ENCODE results near the gene MRPL49.
A peak's percentile ranks its signal among the peaks of the same experiment; 100 is the strongest.
"Not testable (repeated sequence)": the region's sequence is repeated elsewhere in the genome, so short reads cannot be mapped to it uniquely, and the experiment has no call there.

MRPL49 gene

DNA sequence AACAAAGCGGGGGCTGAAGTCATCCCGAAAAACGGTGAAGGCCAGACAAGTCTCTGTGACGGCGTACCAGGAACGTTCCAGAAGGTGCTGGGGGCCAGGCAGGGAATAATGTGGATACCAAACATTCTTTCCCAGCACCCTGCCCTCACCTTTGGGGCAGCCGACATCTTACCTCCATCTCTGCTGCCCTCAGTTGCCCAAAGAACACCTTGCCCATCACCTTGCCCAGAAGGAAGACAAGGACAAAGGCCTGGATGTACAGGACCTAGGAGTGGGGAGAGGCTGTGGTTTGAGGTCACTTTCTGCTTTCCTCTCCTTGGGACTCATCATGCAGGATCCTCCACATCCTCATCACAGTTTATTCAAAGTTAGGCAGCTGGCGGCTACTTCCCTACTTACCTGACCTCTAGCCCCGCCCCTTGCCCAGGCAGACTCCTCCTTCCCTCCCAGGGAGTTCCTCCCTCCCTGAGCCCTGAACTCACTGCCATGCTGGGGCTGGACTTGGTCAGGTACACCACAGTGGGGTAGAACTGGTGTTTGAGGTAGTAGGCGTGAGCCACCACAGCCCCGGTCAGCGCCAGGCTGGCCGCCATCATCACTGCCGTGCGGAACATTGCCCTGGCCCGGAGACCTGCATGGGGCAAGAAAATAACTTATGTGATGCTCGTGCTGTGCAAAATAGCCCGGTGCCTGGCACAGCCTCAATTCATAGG is 11.0 kb downstream of the MRPL49 start:
- DNase-seq (ENCODE audit: low read depth in 2 of 2) = peak in 1 of 2 donors; percentile 27

DNA sequence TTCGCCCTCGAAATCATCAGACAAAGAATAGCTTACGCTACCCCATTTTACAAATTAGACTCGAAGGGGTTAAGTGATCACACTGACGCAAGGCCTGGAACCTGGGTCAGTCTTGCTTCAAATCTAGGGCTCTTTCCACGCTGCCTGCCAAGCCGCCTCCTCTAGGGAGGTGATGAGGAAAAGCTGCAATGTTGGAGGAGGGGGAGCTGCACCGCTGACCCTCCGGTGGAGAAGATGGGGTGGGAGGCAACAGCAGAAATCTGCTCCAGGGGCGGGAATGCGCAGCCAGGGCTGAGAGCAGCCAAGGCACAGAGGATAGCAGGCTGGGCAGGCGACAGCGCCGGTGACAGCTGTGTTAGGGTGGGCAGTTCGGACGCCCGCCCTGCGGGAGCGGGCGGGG is 11.6 kb downstream of the MRPL49 start:
- no peak for DNase-seq (ENCODE audit: low read depth in 2 of 2)

DNA sequence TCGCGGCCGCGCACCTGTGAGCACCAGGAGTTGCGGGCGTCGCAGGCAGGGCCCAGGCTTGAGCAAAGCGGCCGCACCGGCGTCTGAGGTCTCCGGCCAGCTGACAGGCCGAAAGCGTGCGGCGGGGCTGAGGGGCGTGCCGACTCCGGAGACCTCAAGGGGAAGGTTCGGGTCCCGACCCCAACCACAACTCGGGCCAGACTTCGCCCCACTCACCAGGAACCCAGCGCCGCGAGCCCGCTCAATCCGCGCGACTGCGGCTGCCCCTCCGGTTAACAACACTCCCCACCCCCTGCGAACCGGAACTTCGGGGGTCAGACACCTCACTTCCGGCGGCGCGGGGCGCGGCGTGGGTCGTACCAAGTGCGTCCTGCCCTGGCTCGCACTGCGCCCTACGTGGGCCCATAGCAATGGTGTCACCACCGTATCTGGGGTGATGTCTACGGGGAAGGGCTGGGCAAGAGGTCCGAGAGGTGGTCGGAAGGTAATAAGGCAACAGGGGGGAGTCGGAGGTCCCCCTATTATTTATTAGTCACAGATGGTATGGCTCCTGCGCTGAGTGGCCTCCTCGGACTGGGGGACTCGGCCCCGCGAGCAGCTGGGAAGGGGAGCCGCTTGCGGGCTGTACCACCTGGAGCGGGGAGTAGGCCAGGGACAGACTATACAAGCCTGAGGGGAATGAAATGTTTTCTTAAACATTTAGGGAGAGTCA is 12.3 kb downstream of the MRPL49 start, which contains the start of gene SYVN1:
Gene SYVN1, minus strand, starts transcription at position 280 of the 712 bp plus-strand sequence. CDS start 918 bp downstream, outside the sequence.
- peak; percentile 88 to 89 for DNase-seq (ENCODE audit: low read depth in 2 of 2)

DNA sequence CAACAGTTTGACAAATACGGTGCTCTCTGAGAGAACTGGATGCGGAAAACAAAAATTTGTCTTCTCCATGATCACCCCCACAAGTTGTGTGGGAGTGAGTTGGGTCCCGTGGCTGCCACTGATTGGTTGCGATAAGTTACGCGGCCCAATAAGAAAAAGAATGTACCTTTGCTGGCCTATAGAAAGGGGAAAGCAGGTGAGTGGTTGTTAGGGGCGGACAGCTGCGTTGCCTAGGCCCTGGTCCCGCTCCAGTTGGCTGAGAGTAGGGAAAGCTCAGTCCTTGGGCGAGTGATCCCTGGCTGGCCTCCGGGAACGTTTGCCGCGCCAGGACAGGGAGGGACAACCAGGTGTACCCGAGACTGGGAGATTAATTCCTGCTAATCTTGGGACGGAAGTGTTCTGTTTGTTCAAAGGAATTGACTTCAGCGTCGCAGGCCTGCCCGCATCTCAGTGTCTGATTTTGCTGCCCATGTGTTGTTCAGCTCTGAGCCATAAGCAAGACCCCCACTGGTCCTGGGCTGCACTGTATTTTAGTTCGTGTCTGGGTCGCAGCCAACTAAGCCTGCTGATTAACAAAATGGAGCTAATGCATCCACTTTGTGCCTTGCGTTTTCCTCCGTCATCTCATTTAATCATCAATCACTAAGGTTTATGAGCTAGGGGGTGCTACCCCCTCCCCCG is 13.0 kb downstream of the MRPL49 start:
- peak; percentile 72 to 80 for DNase-seq (ENCODE audit: low read depth in 2 of 2)

DNA sequence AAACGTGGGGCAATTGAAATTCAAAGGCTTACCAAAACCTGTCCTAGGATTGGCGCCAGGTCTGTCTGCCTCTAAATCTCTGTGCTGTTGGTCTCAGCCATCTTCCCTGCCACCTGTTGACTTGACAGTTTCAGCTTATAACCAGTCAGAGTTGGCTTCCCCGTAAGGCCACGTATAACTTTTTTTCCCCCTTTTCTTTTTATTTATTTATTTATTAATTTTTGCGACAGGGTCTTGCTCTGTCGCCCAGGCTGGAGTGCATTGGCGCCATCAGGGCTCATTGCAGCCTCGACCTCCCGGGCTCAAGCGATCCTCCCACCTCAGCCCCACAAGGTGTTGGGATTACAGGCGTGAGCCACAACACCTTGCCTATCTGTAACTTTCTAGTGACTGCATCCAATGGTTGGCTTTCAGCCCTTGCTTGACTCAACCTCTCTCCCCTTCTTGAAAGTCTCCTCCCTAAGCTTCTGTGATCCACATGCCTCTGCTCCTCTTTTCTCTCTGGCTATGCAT is 13.6 kb downstream of the MRPL49 start:
- DNase-seq (ENCODE audit: low read depth in 2 of 2) = no peak

DNA sequence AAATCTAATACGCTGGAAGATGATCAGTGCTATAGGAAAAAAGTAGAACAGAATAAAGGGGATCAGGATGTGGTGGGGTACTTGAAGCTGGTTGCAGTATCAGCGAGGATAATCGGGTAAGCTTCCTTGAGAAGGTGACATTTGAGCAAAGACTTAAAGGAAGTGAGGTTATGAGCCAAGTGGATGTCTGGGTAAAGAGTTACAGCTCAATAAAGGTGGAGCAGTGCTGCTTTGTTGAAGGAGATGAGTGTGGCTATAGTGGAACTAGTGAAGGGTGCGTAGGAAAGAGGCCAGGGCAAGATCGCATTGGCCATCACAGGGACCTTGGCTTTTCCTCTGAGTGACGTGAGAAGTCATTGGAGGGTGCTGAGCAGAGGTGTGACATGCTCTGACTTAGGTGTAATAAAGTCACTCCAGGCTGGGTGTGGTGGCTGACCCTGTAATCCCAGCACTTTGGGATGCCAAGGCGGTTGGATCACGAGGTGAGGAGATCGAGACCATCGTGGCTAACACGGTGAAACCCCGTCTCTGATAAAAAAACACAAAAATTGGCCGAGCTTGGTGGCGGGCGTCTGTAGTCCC is 14.5 kb downstream of the MRPL49 start:
- DNase-seq (ENCODE audit: low read depth in 2 of 2) = no peak

DNA sequence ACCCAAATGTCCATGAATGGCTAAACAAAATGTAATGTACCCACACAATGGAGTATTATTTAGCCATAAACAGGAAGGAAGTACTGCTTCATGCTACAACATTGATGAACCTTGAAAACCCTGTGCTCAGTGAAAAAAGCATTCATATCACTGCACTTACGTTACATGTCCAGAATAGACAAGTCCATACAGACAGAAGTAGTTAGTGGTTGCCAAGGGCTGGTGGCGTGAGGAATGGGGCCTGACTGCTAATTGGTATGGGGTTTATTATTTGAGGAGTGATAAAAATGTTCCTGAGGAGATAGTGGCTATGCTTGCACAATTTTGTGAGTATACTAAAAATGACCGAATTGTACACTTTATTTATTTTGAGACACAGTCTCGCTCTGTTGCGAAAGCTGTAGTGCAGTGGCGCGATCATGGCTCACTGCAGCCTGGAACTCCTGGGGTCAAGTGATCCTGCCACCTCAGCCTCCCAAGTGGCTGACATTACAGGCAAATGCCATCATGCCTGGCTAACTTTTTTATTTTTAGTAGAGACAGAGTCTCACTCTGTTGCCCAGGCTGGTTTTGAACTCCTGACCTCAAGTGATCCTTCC is 19.9 kb downstream of the MRPL49 start:
- DNase-seq (ENCODE audit: low read depth in 2 of 2) = no peak

DNA sequence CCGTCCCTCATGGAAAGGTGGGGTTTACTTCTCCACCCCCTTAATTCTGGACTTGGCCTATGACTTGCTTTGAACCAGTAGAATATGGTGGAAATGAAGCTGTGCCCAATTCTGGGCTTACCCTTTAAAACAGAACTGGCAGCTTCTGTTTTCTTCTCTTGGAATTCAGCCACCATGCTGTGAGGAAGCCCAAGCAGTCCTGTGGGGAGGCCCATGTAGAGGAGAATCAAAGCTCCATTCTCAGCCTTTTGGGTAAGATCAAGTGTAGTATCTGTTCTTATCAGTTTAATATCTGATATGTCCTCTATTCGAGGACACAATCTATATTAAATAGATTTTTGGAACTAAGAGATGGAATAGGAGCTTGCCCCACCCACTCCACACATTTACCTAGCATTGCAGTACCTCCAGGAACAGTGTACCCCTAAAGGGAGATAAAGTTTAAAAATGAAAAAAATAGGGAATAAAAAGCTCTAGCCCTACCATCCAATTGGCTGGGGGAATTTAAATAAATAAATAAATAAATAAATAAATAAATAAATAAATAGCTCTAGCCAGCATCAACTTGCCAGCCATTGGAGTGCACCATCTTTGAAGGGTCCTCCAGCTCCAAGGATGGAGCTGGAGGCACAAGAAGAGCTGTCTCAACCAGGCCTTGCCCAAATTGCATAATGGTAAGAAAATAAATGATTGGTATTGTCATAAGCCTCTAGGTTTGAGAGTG is 25.4 kb downstream of the MRPL49 start:
- no peak for DNase-seq (ENCODE audit: low read depth in 2 of 2)

DNA sequence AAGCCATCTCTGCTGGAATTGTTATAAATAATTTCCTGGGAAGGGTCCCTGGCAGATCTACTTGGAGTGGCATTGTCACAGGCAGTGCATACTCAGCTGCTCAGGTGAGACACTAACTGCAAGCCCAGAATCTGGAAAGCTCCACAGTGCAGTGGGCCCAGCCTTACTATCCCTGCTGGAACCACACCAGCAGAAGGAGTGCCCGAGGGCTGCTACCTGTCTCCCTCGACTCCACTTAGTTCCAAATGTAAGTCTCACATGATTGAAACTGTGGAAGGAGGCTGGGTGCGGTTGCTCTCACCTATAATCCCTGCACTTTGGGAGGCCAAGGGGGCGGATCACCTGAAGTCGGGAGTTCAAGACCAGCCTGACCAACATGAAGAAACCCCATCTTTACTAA is 26.5 kb downstream of the MRPL49 start:
- no peak for DNase-seq (ENCODE audit: low read depth in 2 of 2)

DNA sequence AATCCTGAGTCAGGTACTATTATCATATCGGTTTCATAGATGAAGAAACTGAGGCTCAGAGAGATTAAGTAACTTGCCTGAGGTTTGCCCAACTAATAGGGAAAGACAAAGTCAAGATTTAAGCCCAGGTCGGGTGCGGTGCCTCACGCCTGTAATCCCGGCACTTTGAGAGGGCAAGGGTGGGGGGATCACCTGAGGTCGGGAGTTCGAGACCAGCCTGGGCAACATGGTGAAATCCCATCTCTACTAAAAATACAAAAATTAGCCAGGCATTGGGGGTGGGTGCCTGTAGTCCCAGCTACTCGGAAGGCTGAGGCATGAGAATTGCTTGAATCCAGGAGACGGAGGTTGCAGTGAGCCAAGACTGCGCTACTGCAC is 28.0 kb downstream of the MRPL49 start:
- not testable (repeated sequence) for DNase-seq (ENCODE audit: low read depth in 2 of 2)

DNA sequence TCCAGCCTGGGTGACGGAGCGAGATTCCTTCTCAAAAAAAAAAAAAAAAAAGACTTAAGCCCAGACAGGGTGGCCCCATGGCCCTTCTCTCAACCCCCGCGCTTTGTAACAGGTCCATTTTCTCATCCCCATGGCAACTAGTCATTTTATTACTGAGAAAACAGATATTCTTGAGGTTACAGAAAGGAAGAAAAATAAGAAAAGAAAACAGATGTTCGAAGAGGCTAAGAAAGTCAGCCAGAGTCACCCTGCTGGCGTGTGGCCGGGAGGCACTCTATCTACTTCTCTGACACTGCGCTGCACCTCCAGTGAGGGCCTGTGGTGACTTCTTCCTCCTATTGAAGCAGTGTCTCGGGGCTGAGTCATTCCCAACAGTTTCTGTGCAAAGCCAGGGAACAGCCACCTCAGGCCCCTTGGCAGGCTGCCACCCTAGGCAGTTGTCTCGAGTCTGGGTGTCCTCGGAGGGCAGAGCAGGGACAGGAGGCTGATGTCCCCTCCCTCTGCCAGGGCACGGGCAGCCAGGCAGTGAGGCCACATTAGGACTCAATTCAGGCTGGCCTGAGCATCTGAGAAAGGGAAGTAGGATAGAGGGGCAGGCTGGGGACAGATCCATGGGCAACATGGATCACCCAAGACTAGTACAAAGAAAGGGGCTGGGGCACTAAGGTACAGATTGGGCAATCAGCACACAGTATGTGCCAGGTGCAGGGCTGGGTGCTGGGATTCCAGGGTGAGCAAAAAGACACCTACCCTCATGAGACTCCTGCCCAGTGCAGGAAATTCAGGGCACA is 28.6 kb downstream of the MRPL49 start:
- DNase-seq (ENCODE audit: low read depth in 2 of 2) = no peak

DNA sequence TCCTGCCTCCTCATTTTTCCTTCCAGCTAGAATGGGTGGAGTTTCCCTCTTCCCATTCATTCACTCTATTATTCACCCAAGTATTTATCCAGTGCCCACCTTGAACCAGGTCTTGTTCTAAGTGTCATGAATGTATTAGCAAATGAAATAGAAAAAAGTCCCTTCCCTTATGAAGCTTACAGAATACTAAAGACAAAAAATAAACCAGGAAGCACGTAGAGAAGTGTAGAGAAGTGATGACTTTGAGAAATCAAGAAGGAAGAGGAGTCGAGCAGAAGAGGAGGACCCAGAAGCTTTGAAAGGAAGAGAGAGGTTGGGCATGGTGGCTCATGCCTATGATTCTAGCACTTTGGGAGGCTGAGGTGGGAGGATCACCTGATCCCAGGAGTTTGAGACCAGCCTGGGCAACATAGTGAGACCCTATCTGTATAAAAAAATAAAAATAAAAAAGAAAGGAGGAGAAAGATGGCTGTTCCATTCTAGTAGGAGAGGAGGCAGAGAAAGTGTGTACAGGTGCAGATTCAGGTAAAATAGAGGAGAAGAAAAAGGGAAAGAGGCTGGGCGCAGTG is 29.3 kb downstream of the MRPL49 start:
- DNase-seq (ENCODE audit: low read depth in 2 of 2) = no peak

DNA sequence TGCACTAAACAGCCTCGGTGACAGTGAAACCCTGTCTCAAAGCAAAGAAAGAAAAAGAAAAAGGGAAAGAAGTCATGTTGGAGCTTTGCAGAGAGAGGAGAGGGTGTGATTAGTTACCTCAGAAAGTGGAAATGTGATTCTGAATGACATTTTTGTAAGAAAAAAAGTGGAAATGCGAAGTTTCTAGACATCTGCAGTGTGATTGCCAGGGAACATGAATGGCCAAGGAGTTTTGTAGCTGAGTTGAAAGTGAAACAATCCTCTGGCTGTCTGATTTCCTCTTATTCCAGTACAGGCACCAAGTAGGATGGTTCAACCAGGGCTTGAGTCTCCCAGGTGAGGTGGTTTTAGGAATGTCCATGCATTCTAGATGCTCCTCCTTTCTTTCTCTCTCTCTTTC is 30.0 kb downstream of the MRPL49 start:
- DNase-seq (ENCODE audit: low read depth in 2 of 2) = no peak

DNA sequence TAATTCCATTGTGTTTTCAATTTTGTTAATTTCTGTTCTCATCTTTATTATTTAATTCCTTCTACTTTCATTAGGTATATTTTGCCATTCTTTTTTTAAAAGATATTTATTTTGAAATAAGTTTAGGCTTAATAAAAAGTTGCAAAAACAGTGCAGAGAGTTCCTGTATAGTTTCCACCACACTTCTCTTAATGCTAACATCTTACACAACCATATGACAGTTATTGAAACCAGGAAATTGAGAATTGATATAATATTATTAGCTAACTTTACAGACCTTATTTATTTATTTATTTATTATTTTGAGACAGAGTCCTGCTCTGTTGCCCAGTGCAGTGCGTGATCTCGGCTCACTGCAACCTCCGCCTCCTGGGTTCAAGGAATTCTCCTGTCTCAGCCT is 34.1 kb downstream of the MRPL49 start:
- no peak for DNase-seq (ENCODE audit: low read depth in 2 of 2)

DNA sequence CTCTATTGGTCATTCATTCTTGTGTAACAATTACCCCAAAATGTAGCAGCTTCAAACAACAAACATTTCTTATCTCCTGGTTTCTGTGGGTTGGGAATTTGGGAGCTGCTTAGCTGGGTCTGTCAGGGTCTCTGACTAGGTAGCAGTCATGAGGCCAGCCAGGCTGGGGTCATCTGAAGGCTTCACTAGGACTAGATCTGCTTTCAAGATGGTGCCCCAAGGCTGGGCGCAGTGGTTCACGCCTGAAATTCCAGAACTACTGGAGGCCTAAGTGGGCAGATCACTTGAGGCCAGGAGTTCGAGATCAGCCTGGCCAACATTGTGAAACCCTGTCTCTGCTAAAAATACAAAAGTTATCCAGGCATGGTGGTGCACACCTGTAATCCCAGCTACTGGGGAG is 34.8 kb downstream of the MRPL49 start:
- DNase-seq (ENCODE audit: low read depth in 2 of 2) = no peak

DNA sequence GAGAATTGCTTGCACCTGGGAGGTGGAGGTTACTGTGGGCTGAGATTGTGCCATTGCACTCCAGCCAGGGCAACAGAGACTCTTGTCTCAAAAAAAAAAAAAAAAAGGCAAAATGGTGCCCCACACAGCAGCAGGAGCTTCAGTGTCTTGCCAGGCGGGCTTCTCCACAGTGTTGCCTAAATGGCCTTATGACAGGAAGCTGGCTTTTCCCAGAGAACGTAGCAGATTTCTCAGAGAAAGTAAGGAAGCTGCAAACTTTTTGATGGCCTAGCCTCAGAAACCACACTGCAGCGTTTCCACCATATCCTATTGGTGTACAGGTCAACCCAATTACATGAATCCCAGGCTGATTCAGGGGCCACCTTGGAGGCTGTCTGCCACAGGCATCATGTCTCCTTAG is 35.2 kb downstream of the MRPL49 start:
- DNase-seq (ENCODE audit: low read depth in 2 of 2) = no peak

DNA sequence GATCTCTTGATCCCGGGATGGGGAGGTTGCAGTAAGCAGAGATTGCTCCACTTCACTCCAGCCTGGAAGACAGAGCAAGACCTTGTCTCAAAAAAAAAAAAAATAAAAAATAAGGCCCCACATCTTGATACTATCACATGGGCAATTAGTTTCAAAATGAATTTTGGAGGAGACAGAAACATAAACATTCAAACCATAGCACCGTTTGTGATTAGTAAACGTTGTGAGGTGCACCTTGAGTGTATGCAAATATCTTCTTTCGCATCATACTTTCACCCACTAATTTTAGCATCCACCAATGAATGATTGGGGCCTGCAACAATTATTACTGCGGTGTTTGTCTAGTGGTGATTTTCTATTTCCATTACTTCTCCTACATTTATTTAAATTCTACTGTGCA is 36.9 kb downstream of the MRPL49 start:
- no peak for DNase-seq (ENCODE audit: low read depth in 2 of 2)

DNA sequence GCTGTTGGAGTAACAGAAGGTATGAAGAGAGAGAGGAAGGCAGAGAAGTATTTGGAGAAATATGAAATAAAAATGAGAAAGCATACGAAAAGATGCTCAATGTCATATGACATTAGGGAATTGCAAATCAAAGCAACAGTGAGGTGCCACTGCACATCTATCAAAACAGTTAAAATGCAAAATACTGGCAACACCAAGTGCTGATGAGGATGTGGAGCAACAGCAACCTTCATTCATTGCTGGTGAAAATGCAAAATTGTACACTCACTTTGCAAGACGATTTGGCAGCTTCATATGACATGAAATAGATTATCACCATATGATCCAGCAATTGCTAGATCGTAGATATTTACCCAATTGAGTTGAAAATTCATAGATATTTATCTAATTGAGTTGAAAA is 38.5 kb downstream of the MRPL49 start:
- no peak for DNase-seq (ENCODE audit: low read depth in 2 of 2)

DNA sequence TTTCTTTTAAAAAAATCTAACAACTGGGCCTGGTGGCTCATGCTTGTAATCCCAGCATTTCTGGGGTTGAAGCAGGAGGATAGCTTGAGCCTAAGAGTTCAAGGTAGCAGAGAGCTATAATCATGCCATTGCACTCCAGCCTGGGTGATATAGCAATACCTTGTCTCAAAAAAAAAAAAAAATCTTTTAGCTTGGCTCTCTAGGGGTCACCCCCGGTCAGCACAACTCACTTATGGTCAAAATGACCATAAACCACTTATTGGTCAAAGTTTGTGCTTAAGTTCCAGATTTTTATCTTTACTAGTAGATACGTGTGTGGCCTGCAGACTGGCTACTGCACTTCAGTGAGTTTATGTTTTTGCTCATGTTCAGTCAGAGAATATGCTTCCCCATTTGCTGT is 41.6 kb downstream of the MRPL49 start:
- DNase-seq (ENCODE audit: low read depth in 2 of 2) = no peak
